Subcutaneous abdominal adipose tissue (tissue), 5 donors: ENCODE measurements around the gene C14orf93.
A peak's percentile ranks its signal among the peaks of the same experiment; 100 is the strongest.

Experiments used
- H3K27ac ChIP-seq: one replicate; pipeline ENCODE4 v1.7.0; 2013; ENCODE audit warnings: low read depth, mild to moderate bottlenecking, inconsistent platforms, low read length, moderate library complexity
- H3K27me3 ChIP-seq, 5 donors: one replicate each; pipeline ENCODE4 v1.7.0; 2013; ENCODE audit warnings: low read length in 5 of 5, inconsistent platforms in 1 of 5; ENCODE audit not compliant: control insufficient read depth in 5 of 5, insufficient read depth in 4 of 5
- H3K36me3 ChIP-seq, 5 donors: one replicate each; pipeline ENCODE4 v1.7.0; 2013; ENCODE audit warnings: low read length in 5 of 5; ENCODE audit not compliant: control insufficient read depth in 5 of 5, insufficient read depth in 5 of 5
- H3K4me1 ChIP-seq, 5 donors: one replicate each; pipeline ENCODE4 v1.7.0; 2013; ENCODE audit warnings: low read length in 5 of 5, mild to moderate bottlenecking in 3 of 5, moderate library complexity in 1 of 5; ENCODE audit not compliant: control insufficient read depth in 5 of 5, insufficient read depth in 5 of 5
- H3K4me3 ChIP-seq, 5 donors: one replicate each; pipeline ENCODE4 v1.7.0; 2013; ENCODE audit warnings: low read length in 5 of 5, low read depth in 1 of 5
- H3K9ac ChIP-seq, 5 donors: one replicate each; pipeline ENCODE4 v1.7.0; 2013; ENCODE audit warnings: low read length in 5 of 5, mild to moderate bottlenecking in 4 of 5, moderate library complexity in 3 of 5
- H3K9me3 ChIP-seq, 5 donors: one replicate each; pipeline ENCODE4 v1.7.0; 2013; ENCODE audit warnings: low read length in 5 of 5; ENCODE audit not compliant: control insufficient read depth in 5 of 5
- donor health status: healthy.
- donor health status: healthy.
- donor health status: healthy.
- donor health status: healthy.
- donor health status: healthy.

Gene C14orf93

DNA sequence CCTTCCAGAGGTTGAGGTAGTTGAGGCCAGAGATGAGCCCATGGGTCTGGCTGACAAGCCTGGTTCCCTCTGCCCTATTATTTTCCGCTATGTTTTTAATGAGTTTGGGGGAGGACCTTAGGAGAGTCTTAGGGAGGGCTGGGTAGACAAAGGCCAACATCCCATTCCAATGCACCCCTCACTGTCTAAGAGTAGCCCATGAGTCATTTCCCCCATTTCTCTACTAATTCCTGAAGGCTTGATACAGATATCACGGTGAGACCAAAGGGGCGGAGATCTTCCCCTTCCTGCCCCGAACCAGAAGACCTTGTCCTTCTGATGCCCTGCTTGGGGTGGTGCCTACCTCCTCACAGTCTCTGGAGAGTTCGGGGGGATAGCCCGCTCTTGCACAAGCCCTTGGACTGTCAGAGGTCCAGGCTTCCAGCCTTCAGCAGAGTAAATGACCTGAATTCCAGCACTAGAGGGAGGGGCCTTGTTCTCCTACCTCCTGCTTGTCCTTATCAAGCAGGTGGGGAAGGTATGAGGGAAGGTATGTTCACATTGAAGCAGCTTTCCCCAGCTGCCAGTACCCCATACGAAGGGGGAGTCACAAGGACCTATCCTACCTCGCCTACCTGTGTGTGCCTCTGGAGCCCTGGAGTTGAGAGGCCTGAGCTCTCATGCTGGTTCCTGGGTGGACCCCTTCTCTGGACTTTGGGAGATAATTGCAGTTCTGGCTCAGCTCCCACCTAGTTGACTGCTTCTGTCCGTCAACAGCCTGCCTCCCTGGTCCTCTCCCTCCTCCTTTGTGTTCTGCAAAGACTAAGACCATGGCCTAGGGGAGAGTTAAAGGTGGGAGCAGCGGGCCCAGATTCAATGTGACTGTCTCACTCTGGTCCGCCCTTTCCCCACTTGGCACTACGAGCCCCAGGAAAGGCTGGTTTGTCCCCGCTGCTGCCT, 35.7 kb upstream of the C14orf93 start:
- no peaks in the 10 kb centered on the region for H3K36me3 ChIP-seq
- H3K9me3 ChIP-seq, result no peaks in the 10 kb centered on the region
- peaks cover 0 to 38% (median 0%) of the 10 kb centered on the region in 5 donors for H3K4me1 ChIP-seq
- H3K9ac ChIP-seq, result peak overlapping the region in 1 of 5 donors; percentile 51
- H3K4me3 ChIP-seq, result no peak overlapping the region
- peaks cover 0 to 4% (median 0%) of the 10 kb centered on the region in 5 donors for H3K27me3 ChIP-seq
- peak overlapping the region; percentile 74 for H3K27ac ChIP-seq

DNA sequence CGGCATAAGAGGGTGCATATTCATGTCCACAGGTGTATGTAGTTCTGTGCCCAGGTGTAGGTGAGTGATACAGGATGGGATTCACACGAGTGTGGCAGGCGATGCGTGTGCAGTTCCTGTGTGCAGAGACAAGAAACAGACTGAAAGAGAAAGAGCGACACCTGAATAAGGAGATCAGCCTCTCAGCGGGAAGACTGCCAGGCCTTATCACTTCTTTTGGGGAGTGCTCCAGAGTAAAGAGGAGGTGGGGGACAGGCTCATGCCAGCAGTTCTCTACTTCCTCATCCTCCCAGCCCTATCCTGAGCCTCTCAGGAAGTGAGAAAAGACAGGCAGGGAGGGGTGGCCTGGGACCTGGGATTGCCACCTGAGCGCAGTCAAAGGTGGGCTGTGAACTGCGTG, 34.9 kb upstream of the C14orf93 start:
- no peak overlapping the region for H3K4me3 ChIP-seq
- H3K27me3 ChIP-seq, result peaks cover 0 to 4% (median 0%) of the 10 kb centered on the region in 5 donors
- peak overlapping the region; percentile 74 for H3K27ac ChIP-seq
- no peaks in the 10 kb centered on the region for H3K36me3 ChIP-seq
- H3K9ac ChIP-seq, result peak overlapping the region in 1 of 5 donors; percentile 51
- H3K9me3 ChIP-seq, result no peaks in the 10 kb centered on the region
- H3K4me1 ChIP-seq, result peaks cover 0 to 38% (median 0%) of the 10 kb centered on the region in 5 donors

DNA sequence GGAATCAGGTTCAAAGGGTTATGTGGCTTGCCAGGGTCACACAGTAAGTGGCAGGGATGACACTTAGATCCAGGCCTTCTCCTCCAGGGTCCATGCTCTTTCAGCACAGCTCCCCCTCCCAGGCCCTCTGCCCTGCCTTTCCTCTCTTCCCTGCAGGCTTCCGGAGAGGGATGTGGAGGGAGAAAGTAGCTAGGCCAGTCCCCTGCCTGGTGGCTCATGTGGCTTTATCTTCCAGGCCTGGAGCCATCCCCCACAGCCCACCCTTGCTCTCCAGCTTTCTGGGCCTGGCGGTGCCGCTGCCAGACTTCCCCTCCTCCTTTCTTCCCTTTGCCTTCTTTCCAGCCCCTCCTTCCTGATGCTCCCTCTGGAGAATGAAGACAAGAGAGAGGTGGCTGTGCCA, 33.8 kb upstream of the C14orf93 start:
- H3K4me3 ChIP-seq, result no peak overlapping the region
- H3K36me3 ChIP-seq, result no peaks in the 10 kb centered on the region
- H3K27ac ChIP-seq, result no peak overlapping the region
- peaks cover 0 to 38% (median 0%) of the 10 kb centered on the region in 5 donors for H3K4me1 ChIP-seq
- no peaks in the 10 kb centered on the region for H3K9me3 ChIP-seq
- no peak overlapping the region for H3K9ac ChIP-seq
- peaks cover 0 to 4% (median 0%) of the 10 kb centered on the region in 5 donors for H3K27me3 ChIP-seq

DNA sequence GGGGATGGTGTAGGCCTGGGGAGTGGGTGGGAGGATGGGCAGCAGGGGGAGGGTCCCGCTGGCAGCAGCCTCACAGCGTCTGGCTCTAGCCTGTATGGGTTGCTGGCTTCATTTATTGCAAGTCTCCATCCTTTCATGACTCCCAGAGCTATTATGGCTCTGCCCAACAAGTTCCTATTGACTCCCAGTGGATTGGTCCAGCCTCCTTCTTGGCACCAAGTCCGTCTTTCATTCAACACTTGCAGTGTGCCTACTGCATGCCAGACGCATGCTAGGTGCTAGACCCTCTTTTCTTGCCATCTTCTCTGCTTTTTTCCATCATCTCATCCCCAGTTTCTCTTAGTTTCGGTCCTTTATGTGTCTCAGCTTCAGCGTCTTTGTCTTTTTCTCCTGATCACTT, 33.2 kb upstream of the C14orf93 start:
- Histone ChIP-seq H3K27ac (no peak overlapping the region), H3K4me1 (peaks cover 0 to 38% (median 0%) of the 10 kb centered on the region in 5 donors), H3K4me3 (no peak overlapping the region), H3K36me3 (no peaks in the 10 kb centered on the region), H3K9ac (no peak overlapping the region), H3K9me3 (no peaks in the 10 kb centered on the region), H3K27me3 (peaks cover 0 to 4% (median 0%) of the 10 kb centered on the region in 5 donors)

DNA sequence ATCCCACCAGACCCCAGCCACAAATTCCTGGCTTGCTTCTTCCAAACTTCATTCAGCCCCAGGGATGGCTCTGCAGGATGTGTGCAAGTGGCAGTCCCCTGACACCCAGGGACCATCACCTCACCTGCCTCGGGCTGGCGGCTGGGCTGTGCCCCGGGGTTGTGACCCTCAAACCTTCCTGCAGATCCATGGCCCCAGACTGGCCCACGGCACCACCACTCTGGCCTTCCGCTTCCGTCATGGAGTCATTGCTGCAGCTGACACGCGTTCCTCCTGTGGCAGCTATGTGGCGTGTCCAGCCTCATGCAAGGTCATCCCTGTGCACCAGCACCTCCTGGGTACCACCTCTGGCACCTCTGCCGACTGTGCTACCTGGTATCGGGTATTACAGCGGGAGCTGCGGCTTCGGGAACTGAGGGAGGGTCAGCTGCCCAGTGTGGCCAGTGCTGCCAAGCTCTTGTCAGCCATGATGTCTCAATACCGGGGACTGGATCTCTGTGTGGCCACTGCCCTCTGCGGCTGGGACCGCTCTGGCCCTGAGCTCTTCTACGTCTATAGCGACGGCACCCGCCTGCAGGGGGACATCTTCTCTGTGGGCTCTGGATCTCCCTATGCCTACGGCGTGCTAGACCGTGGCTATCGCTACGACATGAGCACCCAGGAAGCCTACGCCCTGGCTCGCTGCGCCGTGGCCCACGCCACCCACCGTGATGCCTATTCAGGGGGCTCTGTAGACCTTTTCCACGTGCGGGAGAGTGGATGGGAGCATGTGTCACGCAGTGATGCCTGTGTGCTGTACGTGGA, 32.4 kb upstream of the C14orf93 start, which contains the start of gene PSMB11:
Gene PSMB11 (plus strand): TSS at position 51 of the 804 bp plus-strand sequence. CDS start 14 bp downstream, at position 65.
- H3K9ac ChIP-seq, result no peak within 1 kb of the TSS
- H3K4me3 ChIP-seq, result no peak within 1 kb of the TSS
- H3K4me1 ChIP-seq, result peaks cover 0 to 35% (median 0%) of the 10 kb centered on the region in 5 donors
- no peak within 1 kb of the TSS for H3K27ac ChIP-seq
- H3K9me3 ChIP-seq, result no peaks in the 10 kb centered on the region
- H3K27me3 ChIP-seq, result peaks cover 0 to 3% (median 0%) of the 10 kb centered on the region in 5 donors
- H3K36me3 ChIP-seq, result no peaks in the 10 kb centered on the region

DNA sequence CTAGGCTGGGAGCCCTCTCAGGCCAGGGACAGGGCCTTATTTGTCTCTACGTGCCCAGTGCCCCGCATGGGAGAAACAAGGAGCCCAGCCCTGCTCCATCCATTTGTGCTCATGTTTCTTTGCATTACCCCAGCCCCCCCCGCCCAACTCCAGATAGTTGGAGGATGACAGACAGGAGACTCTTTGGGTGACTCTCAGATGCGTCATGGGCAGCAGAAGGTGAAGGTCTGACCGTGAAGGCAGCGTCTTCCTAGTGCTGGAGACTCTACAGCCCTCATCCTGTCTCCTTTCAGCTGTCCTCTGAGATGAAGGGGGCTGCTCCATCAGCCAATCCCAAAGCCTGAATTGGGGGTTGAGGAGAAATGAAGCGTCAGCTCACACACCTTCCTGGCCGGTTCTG, 31.8 kb upstream of the C14orf93 start:
- no peaks in the 10 kb centered on the region for H3K9me3 ChIP-seq
- no peaks in the 10 kb centered on the region for H3K27me3 ChIP-seq
- peaks cover 0 to 29% (median 0%) of the 10 kb centered on the region in 5 donors for H3K4me1 ChIP-seq
- no peak overlapping the region for H3K4me3 ChIP-seq
- no peaks in the 10 kb centered on the region for H3K36me3 ChIP-seq
- H3K9ac ChIP-seq, result no peak overlapping the region
- H3K27ac ChIP-seq, result no peak overlapping the region

DNA sequence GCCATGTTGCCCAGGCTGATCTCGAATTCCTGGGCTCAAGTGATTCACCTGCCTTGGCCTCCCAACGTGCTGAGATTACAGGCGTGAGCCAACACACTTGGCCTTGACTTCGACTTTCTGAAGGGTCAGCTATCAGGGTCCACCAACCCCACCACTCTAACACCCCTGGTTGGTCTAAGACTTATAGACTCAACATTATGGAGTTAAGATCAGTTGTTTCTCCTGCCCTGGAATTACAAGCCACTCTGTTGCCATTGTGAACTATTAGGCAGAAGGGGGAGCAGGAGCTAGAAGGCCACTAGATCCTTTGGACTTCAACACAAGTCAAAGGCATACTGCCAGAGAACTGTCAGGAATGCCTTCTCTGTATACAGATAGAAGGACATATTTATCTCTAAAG, 30.2 kb upstream of the C14orf93 start:
- H3K9ac ChIP-seq, result no peak overlapping the region
- no peaks in the 10 kb centered on the region for H3K9me3 ChIP-seq
- H3K4me1 ChIP-seq, result peaks cover 0 to 20% (median 6%) of the 10 kb centered on the region in 5 donors
- H3K27me3 ChIP-seq, result no peaks in the 10 kb centered on the region
- no peaks in the 10 kb centered on the region for H3K36me3 ChIP-seq
- no peak overlapping the region for H3K27ac ChIP-seq
- H3K4me3 ChIP-seq, result no peak overlapping the region

DNA sequence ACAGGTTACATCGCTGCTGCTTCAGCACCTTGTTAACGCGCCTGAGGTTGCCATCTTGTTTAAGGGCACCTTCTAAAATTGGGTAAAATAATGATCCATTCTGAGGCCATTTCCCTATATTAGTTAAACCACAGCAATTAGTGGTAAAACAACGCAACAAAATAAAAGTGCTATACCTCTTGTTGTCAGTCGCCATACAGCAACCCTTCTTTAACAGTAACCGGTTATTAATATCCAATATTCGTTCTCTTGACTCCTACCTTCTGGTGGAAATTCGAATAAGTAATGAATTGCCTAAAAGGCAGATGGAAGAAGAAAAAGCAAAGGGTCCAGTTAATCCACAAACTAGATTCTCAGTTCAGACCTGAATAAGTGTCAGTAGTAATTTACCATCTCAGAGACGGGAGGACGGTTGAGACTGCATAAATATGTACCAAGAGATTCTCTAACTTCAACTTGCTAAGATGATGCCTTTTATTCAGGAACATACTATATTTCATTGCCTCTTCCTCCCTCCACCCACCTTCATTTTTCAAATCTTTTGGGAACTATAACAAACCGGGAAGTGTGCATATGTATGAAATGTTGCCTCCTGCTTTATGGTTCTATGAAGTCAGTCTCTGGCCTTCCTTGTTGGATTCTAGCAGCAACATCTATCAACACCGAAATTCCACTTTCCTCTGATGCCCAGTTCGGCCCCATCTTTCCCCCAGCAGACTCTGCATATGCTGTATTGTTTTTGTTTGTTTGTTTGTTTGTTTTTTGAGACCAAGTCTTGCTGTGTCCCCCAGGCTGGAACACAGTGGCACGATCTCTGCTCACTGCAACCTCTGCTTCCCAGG, 25.6 kb upstream of the C14orf93 start:
- Histone ChIP-seq H3K4me3 (peak overlapping the region; percentile 79 to 96 (median 93)), H3K27me3 (no peaks in the 10 kb centered on the region), H3K36me3 (peaks cover 8 to 25% (median 18%) of the 10 kb centered on the region in 5 donors), H3K4me1 (peaks cover 3 to 22% (median 20%) of the 10 kb centered on the region in 5 donors), H3K27ac (peak overlapping the region; percentile 98), H3K9ac (peak overlapping the region; percentile 90 to 99 (median 98)), H3K9me3 (no peaks in the 10 kb centered on the region)
